Midbrain (tissue), 1 donor: Measurements from ENCODE around the gene GRK5.
"Not testable (repeated sequence)": the region's sequence is repeated elsewhere in the genome, so short reads cannot be mapped to it uniquely, and the experiment has no call there.

Experiments used
- DNase-seq: peaks from one replicate; lab custom pipeline; 2025; lab: John Stamatoyannopoulos, UW

GRK5 gene

GRCh38 chr10:119459681-119460340, 252.4 kb downstream of the GRK5 start:
- no peak for DNase-seq

- no peak for DNase-seq
Observed at GRCh38 chr10:119460369-119461195, 253.2 kb downstream of the GRK5 start.

GRCh38 chr10:119461380-119461779, 254.0 kb downstream of the GRK5 start:
- DNase-seq: no peak

- DNase-seq: no peak
Observed at GRCh38 chr10:119461923-119462322, 254.6 kb downstream of the GRK5 start.

GRCh38 chr10:119462773-119463172, 255.4 kb downstream of the GRK5 start:
- no peak for DNase-seq

GRCh38 chr10:119463195-119463594, 255.8 kb downstream of the GRK5 start:
- not testable (repeated sequence) for DNase-seq

- no peak for DNase-seq
Observed at GRCh38 chr10:119465085-119465484, 257.7 kb downstream of the GRK5 start.

- no peak for DNase-seq
Observed at GRCh38 chr10:119466076-119466475, 258.7 kb downstream of the GRK5 start.

GRCh38 chr10:119466655-119467054, 259.3 kb downstream of the GRK5 start:
- DNase-seq: no peak

- DNase-seq: no peak
Observed at GRCh38 chr10:119468542-119469324, 261.4 kb downstream of the GRK5 start.

- no peak for DNase-seq
Observed at GRCh38 chr10:119469325-119469707, 261.9 kb downstream of the GRK5 start.

GRCh38 chr10:119469846-119470245, 262.5 kb downstream of the GRK5 start:
- DNase-seq: no peak

- DNase-seq: no peak
Observed at GRCh38 chr10:119470920-119471702, 263.7 kb downstream of the GRK5 start.

GRCh38 chr10:119473771-119474170, 266.4 kb downstream of the GRK5 start:
- no peak for DNase-seq

GRCh38 chr10:119474606-119475005, 267.2 kb downstream of the GRK5 start:
- no peak for DNase-seq

GRCh38 chr10:119477444-119477843, 270.1 kb downstream of the GRK5 start:
- DNase-seq: no peak

GRCh38 chr10:119478111-119478802, 270.9 kb downstream of the GRK5 start:
- DNase-seq: no peak

GRCh38 chr10:119478811-119479341, 271.5 kb downstream of the GRK5 start:
- no peak for DNase-seq

- no peak for DNase-seq
Observed at GRCh38 chr10:119479532-119479931, 272.2 kb downstream of the GRK5 start.

GRCh38 chr10:119480667-119481066, 273.3 kb downstream of the GRK5 start:
- DNase-seq: no peak
